ENCODE results near the gene CR1L.

GRCh38 chr1:207612762-207613161 lies 32.2 kb upstream of the CR1L start:
- TF ChIP-seq CTCF (IDR thresholded peaks at IDR 0.05) (no peak), POLR2A (IDR thresholded peaks at IDR 0.05) (no peak)
